ENCODE results near the gene LPP. TPM values are rescaled to one million over a fixed set of nuclear protein-coding genes. Genes with fewer than 3 reads are reported as not detected.

Gene LPP
- total RNA-seq, 1 donor from 2014 or later = 132 TPM

DNA sequence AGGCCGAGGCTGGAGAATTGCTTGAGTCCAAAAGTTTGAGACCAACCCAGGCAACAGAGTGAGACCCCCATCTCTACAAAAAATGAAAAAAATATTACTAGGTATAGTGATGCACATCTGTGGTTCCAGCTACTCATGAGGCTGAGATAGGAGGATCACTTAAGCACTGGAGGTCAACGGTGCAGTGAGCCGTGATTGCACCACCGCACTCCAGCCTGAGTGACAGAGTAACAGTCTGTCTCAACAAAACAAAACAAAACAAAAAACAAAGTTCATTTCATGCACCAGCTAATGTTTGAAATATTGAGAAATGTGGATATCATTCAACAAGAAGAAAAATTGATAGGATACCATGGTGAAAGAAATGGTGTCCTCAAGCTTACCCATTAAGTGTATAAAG is 567.4 kb downstream of the LPP start:
- Mint-ChIP-seq H3K36me3 (no peaks in the 10 kb centered on the region), H3K4me3 (no peak overlapping the region), H3K27ac (no peak overlapping the region), H3K4me1 (no peaks in the 10 kb centered on the region), H3K9me3 (no peaks in the 10 kb centered on the region), H3K27me3 (ENCODE audit: low read depth) (no peaks in the 10 kb centered on the region)
- no peak for DNase-seq (ENCODE audit: low spot score in 2 of 2, unreplicated experiment in 2 of 2)
- TF ChIP-seq, protein P1, sequence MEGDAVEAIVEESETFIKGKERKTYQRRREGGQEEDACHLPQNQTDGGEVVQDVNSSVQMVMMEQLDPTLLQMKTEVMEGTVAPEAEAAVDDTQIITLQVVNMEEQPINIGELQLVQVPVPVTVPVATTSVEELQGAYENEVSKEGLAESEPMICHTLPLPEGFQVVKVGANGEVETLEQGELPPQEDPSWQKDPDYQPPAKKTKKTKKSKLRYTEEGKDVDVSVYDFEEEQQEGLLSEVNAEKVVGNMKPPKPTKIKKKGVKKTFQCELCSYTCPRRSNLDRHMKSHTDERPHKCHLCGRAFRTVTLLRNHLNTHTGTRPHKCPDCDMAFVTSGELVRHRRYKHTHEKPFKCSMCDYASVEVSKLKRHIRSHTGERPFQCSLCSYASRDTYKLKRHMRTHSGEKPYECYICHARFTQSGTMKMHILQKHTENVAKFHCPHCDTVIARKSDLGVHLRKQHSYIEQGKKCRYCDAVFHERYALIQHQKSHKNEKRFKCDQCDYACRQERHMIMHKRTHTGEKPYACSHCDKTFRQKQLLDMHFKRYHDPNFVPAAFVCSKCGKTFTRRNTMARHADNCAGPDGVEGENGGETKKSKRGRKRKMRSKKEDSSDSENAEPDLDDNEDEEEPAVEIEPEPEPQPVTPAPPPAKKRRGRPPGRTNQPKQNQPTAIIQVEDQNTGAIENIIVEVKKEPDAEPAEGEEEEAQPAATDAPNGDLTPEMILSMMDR (IDR thresholded peaks at IDR 0.05; ENCODE audit: unreplicated experiment) = no peak

DNA sequence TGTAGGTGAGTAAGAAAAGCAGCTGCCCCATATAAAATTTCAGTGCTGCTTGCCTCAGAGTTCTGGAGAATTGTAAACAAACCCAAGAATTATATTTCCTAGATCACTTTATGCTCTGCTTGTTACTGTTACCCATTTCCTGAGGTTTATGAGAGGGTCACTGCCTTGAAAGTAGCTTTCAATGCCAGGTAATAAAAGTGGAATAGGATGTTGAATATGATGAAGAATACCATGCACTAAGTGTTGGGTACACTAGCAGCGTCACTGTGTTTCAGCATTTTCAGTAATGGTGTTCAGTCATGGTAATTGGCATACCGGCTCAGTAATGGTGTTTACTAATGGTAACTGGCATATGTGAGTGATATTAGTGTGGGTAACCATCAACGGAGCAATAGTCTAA is 568.0 kb downstream of the LPP start:
- Mint-ChIP-seq H3K36me3 (no peaks in the 10 kb centered on the region), H3K4me3 (no peak overlapping the region), H3K27ac (no peak overlapping the region), H3K27me3 (ENCODE audit: low read depth) (no peaks in the 10 kb centered on the region), H3K4me1 (no peaks in the 10 kb centered on the region), H3K9me3 (no peaks in the 10 kb centered on the region)
- DNase-seq (ENCODE audit: low spot score in 2 of 2, unreplicated experiment in 2 of 2) = no peak
- TF ChIP-seq, protein P1 (IDR thresholded peaks at IDR 0.05; ENCODE audit: unreplicated experiment) = no peak

DNA sequence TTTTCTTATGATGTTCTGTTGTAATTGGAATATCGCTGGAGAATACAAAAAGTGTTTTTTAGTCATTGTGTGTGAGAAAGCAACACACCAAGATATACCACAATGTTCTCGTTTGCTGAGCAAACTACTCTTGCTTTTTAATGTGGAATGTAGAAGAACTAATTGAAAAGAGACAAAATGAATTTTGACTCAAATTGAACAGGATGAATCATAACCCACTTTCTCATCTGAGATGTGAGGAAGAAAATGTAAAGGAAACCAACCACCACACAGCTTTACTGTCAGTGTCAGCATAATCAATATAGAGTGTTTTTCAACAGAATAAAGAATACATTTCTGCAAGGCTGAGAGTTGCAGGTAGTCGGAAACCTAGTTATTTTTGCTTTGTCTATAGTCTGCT is 569.0 kb downstream of the LPP start:
- H3K27ac Mint-ChIP-seq = no peak overlapping the region
- H3K9me3 Mint-ChIP-seq = no peaks in the 10 kb centered on the region
- TF ChIP-seq, protein P1 (IDR thresholded peaks at IDR 0.05; ENCODE audit: unreplicated experiment) = no peak
- no peaks in the 10 kb centered on the region for H3K36me3 Mint-ChIP-seq
- H3K4me3 Mint-ChIP-seq = no peak overlapping the region
- DNase-seq (ENCODE audit: low spot score in 2 of 2, unreplicated experiment in 2 of 2) = no peak
- no peaks in the 10 kb centered on the region for H3K4me1 Mint-ChIP-seq
- H3K27me3 Mint-ChIP-seq (ENCODE audit: low read depth) = no peaks in the 10 kb centered on the region

DNA sequence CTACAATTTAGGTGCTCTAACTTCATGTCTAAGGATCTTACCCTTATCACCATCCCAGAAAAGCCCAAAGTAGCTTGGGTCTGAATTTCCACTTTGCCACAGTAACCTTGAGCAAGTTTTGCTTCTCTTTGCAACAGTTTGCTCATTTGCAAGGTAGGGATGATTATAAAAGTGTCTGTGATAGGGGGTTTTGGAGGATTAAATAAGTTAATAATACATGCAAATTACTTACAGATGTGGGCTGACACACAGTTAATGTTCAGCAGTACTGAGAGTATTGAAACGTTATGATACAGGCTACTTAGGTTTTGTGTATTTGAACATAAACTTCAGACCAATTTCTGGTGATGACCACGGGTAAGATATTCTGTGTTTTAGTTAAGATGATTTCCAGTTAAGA is 573.1 kb downstream of the LPP start:
- peaks cover 11% of the 10 kb centered on the region for H3K36me3 Mint-ChIP-seq
- no peak for DNase-seq (ENCODE audit: low spot score in 2 of 2, unreplicated experiment in 2 of 2)
- no peaks in the 10 kb centered on the region for H3K27me3 Mint-ChIP-seq (ENCODE audit: low read depth)
- no peak overlapping the region for H3K4me3 Mint-ChIP-seq
- H3K4me1 Mint-ChIP-seq = no peaks in the 10 kb centered on the region
- TF ChIP-seq, protein P1 (IDR thresholded peaks at IDR 0.05; ENCODE audit: unreplicated experiment) = no peak
- no peaks in the 10 kb centered on the region for H3K9me3 Mint-ChIP-seq
- H3K27ac Mint-ChIP-seq = no peak overlapping the region

- no peak overlapping the region for H3K4me3 Mint-ChIP-seq
- TF ChIP-seq, protein P1 (IDR thresholded peaks at IDR 0.05; ENCODE audit: unreplicated experiment) = no peak
Measured at GRCh38 chr3:188728371-188728896, 574.5 kb downstream of the LPP start.

GRCh38 chr3:188729422-188729821 is 575.5 kb downstream of the LPP start:
- no peak overlapping the region for H3K4me3 Mint-ChIP-seq
- peaks cover 2% of the 10 kb centered on the region for H3K4me1 Mint-ChIP-seq
- H3K9me3 Mint-ChIP-seq = no peaks in the 10 kb centered on the region
- H3K36me3 Mint-ChIP-seq = peaks cover 11% of the 10 kb centered on the region
- no peak for DNase-seq (ENCODE audit: low spot score in 2 of 2, unreplicated experiment in 2 of 2)
- no peak overlapping the region for H3K27ac Mint-ChIP-seq
- TF ChIP-seq, protein P1 (IDR thresholded peaks at IDR 0.05; ENCODE audit: unreplicated experiment) = no peak
- no peaks in the 10 kb centered on the region for H3K27me3 Mint-ChIP-seq (ENCODE audit: low read depth)

More at GRCh38 chr3:188728371-188728896, 574.5 kb downstream of the LPP start:
- Mint-ChIP-seq H3K9me3 (no peaks in the 10 kb centered on the region), H3K36me3 (peaks cover 11% of the 10 kb centered on the region), H3K27ac (no peak overlapping the region), H3K27me3 (ENCODE audit: low read depth) (no peaks in the 10 kb centered on the region), H3K4me1 (no peaks in the 10 kb centered on the region)
- DNase-seq (ENCODE audit: low spot score in 2 of 2, unreplicated experiment in 2 of 2) = no peak

All from mesothelial cell of epicardium (in vitro differentiated cells).